Measurements from ENCODE around the gene UBA3.

UBA3 gene

DNA sequence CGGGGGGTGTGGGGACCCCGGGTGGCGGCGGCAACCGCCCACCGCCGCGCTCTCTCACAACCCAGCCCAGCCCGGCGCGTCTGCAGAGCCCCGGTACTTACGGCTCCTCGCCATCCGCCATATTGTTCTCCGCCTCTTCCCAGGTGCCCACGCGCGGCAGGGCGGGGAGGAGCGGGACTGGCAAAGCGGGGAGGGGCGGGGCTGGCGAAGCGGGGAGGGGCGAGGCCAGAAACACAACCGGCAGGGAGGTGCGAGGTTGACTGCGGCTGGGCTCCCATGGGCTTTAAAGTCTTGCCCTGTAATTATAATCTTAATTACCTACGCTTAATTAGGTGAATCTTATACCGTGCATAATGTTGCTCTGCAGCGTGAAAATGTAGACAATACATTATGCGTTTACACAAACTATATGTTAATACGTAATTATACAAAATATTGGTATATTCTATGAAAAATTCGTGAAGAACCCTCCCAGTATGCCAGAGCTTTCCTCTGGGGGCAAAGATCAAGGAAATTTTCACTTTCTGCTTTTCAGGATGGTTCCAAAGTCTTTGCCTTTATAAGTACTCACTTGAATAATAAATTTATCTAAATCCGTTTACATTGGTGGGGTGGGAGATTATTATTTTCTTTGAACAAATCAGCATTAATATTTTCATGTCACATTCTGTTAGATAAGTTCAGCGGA is at the start of gene UBA3:
Gene UBA3, minus strand, starts transcription at position 133 of the 688 bp plus-strand sequence. Its CDS starts 12 bp downstream, at position 121.
- peak within 1 kb of the TSS; percentile 77 for H3K4me3 ChIP-seq (ENCODE audit: low read depth, low read length)

DNA sequence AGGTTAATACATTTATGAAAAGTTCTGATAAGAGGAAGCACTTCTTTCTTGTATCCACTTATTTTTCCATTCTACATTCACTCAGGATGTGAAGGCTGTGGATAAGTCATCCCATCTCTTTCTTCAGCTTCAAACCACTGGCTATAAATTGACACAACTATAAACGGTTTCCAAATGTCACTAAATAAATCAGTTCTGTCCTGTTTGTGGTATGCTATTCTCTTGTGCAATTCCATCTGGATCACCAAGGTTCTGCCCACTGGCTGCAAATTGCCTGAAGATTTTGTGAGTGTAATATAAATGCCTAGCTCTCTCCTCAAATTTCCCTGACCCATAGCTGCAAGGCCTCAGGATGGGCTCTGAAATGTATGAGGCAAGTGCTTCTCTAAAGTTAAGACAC is 49.4 kb upstream of the UBA3 start:
- no peak overlapping the region for H3K4me3 ChIP-seq (ENCODE audit: low read depth, low read length)

DNA sequence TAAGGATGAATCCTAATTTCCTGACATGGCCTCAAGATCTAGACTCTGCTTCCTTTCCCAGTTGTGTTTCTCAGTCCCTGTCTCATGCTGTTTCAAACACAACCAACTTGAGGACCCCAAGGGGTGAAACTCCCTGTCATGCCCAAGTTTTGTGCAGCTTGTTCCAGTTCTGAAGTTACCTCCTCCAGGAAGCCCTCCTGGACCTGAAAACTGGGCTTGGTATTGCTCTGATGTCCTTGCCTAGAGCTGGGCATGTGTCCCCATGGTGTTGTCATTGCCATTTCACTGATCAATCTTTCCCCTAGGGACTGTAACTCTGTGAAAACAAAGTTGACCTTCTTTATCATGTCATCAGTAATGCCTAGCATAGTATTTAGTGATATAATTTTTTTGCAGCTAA is 48.3 kb upstream of the UBA3 start:
- H3K4me3 ChIP-seq (ENCODE audit: low read depth, low read length), result no peak overlapping the region

DNA sequence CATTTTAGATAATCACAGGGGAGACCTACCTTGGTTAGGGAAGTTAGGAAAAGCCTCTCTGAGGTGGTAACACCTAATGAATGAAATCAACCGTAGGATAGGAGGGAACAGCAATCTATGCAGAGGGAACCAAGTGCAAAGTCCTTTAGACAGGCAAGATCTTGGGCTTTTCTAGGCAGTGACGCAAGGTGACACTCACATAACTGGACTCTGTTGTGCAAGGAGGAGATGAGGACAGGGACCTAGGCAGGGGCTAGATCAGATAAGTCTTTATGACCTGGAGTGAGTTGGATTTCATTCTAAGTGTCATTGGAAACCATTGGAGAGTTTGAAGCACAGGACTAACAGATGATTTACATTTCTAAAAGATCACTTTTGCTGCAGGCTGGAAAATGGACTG is 46.8 kb upstream of the UBA3 start:
- no peak overlapping the region for H3K4me3 ChIP-seq (ENCODE audit: low read depth, low read length)

DNA sequence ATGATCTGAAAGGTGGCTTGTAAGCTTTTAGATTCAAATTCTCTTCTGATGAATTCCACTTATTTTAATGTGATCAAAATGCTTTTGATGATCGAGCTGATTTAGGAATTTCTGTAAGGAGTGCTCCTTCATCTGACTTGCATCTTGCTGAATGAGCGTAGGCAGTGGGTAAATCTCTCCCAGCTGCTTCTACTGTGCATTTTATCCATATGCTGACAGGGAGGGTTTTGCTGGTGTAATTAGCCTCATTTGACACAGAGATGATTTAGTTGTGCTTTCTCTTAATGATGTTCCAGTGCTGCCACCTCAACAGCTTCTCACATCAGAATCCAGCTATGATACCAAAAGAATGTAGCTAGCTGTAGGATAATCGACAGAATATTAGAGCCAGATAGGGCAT is 46.1 kb upstream of the UBA3 start:
- H3K4me3 ChIP-seq (ENCODE audit: low read depth, low read length), result no peak overlapping the region

DNA sequence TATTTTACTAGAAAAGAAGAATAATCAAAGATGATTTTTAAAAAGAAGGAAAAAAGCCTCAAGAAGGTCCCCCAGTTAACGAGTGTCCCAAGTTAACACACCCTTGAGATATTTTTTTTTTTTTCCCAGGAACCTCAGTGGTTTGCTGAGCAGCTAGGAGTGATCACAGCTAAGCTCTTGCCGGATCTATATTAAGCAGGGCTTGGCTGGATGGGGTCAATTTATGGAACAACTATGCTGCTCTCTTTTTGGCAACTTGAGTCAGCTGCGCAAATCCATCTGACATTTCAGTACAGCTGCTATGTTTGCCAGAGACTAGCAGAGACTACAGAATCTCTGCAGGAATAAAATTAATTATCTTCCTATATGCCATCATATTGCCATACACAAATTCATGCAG is 42.2 kb upstream of the UBA3 start, which contains the start of gene LMOD3:
Gene LMOD3, minus strand, starts transcription at position 193 of the 400 bp plus-strand sequence. CDS start 209 bp downstream, outside the sequence.
- H3K4me3 ChIP-seq (ENCODE audit: low read depth, low read length), result no peak within 1 kb of the TSS

DNA sequence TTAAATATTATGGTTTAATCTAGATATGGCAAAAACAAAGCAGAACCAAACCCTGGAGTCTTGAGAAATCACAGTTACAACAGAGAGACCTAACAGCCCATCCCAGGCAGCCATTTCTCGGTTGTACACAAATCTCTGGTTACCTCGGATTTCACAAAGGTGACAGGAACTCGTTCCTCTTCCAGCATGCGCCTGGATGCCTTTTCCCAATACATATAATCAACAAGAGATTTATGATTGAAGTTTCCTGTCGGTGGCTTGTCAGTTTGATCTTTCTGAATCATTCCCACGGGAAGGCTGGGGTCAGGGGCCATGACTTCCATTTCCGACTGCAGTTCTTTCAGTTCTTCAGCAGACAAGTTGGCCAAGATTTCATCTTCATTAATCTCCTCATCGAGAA is 41.8 kb upstream of the UBA3 start:
- no peak overlapping the region for H3K4me3 ChIP-seq (ENCODE audit: low read depth, low read length)

DNA sequence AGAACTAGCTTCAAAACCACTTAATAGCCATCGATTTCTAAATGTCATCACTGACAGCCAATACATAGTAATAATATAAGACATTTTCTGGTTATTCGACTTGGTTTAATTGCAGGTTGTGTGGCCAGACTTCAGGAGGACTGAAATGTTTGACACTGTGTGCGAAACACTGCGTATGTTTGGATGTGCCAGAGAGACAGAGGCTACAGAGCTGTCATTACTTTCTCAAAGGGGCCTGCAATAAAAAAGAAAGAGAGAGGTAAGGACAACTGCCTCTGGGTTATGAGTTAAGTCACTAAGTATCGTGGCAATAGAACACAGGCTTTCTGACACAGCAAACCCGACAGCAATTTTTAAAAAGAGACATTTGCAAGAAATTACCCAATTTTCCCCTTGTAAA is 41.3 kb upstream of the UBA3 start:
- no peak overlapping the region for H3K4me3 ChIP-seq (ENCODE audit: low read depth, low read length)

DNA sequence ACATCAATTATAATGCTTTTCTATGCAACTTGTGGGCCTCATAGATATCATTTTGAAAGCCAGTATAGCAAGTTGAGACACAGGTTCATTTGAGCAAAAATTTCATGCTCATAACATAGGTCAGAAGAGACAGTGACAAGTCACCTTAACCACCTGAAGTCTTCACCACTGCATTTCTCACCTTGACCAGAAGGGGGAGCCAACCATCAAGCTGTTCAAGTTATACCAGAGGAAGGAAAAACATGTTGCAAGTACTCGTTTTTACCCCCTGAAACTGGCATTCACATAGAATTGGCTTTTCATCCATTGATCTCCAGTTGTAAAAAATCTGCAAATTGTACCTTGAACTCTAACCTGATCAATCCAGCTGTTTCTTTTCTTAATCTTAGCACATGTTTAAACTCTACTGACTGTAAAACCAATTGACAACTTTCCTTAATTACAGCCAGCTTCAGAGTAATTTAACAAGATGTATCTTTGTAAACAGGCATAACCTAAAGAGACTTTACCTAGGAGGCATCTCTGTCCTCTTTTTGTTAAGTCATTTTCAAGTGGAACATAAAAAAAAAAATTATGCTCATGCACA is 40.8 kb upstream of the UBA3 start:
- no peak overlapping the region for H3K4me3 ChIP-seq (ENCODE audit: low read depth, low read length)

DNA sequence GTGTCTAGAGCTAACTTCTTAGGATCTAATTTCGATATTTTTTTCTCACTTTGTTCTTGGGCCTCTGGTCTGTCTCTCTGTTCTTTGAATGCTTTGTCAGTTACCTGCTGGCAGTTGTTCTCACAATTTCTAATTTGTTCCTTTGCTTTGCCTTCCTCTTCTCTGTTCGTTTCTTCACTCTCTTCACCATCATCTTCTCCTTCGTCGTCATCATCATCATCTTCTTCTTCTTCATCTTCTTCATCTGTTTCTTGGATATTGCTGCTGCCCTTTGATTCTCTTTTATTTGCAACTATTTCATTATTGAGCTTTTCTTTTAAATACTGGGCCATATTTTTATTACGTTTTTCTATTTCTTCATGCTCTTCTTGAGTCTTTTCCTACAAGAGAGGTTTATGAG is 39.5 kb upstream of the UBA3 start:
- no peak overlapping the region for H3K4me3 ChIP-seq (ENCODE audit: low read depth, low read length)

DNA sequence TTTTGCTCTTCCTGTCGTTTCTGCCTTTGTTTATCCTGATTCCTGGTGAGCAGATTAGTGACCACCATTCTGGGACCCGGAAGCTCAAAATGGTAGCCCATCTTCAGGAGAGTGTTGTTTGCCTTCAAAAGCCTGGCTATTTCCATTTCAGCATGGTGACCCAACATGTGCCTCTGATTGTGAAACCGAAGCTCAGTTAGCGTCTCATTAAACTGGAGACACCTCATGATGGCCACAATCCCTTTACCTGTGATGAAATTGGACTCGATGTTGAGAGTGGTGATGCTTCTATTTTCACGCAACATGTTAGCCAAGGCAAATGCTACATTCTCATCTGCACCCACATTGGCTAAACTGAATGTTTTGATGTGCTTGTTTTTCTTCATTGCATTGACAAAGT is 39.0 kb upstream of the UBA3 start:
- no peak overlapping the region for H3K4me3 ChIP-seq (ENCODE audit: low read depth, low read length)

DNA sequence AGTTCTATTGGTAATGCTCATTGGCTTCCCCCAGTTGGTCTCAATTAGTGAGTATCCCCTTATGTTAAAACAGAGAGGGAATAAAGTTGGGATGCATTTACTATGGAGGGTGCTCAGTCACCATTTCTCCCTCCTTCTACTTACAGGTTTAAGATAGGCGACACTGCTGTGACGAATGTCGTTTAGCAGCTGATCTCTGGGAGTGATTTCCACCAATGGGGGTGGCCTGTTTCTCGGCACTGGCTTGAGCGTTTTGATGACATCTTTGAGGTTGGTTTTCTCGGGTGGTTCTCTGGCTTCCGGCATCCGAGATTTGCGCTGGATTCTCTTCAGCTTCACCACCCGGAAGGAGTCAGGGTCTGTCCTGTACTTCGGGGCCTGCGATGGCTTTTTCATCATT is 38.4 kb upstream of the UBA3 start:
- no peak overlapping the region for H3K4me3 ChIP-seq (ENCODE audit: low read depth, low read length)

DNA sequence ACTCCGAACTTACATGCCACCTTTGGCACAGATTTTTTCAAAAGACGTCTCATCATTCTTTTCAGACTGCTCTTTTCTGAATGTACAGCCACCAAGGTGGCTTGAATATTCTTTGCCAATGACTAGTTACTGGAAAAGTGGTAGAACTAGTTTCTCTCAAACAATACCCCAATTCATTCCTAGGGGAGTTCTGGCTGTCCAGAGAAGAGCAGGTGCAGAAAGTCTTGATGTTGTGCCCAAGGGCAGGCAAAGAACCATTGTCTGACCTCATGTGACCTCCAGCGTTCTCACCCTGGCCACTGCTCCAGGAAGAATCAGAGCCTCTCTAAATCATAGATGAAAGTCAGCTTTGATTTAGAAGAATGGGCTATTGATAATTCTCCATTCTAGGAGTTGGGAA is 36.7 kb upstream of the UBA3 start:
- no peak overlapping the region for H3K4me3 ChIP-seq (ENCODE audit: low read depth, low read length)

DNA sequence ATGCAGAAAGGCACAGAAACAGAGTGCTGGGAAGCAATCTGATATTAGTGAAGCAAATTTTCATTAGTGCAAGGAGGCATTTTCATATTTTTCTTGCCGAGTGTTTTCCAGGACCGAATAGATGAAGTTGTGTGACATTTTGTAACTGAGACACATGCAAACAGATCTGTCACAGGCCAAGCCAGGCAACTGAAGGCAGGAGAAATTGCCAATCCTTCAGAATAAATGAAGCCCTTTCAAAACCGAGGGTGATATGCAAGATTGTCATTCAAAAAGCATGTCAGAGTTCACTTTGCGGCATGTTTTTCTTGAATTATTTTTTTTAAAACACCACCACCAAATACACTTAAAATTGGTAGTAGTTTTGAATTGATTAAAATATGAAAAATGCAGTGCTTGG is 36.0 kb upstream of the UBA3 start:
- no peak overlapping the region for H3K4me3 ChIP-seq (ENCODE audit: low read depth, low read length)

DNA sequence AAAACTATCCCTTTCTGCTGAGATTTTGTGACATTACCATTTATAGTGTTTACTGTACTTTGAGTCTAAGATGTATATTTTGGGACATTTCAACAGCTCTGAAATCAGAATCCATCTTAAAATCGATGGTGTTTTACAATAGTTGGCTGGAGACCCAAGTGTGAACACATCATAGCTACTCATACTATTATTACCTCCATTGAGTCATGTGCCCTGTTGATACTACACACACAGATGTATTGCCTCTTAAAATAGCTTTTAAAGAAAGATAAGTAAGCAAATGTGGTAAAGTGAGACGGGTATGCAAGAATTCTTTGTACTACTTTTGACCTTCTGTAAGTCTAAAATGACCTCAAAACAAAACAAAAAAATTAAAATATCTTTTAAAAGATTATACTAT is 35.6 kb upstream of the UBA3 start:
- no peak overlapping the region for H3K4me3 ChIP-seq (ENCODE audit: low read depth, low read length)

DNA sequence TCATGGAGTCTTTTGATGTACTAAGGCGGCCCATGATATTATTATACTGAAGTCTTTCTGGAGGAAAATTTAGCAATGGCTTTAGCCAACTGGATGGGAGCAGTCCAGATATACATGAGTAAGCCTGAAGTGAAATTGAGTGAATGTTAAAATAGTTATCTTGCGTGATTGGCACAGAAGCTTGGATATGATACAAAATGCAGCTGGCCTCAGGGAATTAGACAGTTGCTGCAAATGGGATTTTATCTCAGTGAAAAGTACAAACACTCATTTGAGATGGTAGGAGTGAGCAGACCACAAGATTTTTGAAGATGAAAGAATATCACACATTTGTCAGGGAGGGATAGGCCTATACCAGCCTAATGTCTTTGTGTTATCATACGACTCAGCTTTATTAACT is 33.4 kb upstream of the UBA3 start:
- no peak overlapping the region for H3K4me3 ChIP-seq (ENCODE audit: low read depth, low read length)

DNA sequence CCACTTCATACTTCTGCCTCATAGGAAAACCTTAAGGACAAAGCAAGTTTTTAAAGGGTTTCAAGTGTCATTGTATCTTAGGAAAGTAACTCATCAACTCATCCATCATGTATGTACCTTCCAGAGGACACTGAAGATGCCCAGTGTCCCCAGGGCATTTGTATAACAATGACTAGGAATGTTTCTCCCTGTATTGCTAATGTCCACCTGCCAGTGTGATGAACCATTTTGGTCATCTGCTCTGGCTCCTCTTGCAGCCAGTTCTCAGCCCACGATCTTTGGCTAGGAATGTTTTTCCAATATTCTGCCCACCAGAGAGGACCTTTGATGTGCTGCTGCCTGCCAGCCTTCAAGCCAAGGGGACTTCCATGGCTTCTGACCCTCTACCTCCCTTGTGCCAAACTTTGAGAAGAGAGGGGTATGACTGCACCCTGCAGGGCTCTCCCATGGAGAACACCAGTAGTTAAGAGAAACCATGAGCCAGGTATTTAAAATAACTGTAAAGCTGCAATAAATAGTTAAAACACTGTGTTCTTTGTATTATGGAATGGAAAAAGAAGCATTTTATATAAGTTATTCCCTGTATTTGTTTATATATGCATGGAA is 30.9 kb upstream of the UBA3 start:
- H3K4me3 ChIP-seq (ENCODE audit: low read depth, low read length), result no peak overlapping the region

DNA sequence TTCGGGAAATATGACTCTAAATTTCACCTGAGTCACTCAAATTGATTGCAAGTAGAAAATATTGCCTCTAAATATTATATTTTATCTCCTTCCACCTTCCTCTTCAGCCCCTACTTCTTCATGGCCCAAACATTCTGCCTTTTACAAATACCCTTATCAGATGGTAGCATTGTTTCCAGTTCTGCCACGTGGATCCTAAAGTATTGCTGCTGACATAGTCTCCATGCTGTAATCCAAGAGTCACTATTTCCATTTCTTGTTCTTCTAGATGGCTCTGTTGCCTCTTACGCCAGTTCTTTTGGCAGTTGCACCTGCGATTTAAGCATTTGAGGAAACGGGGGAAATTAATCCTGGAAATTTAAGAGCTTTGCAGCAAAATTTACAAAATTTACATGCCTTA is 28.6 kb upstream of the UBA3 start:
- no peak overlapping the region for H3K4me3 ChIP-seq (ENCODE audit: low read depth, low read length)

DNA sequence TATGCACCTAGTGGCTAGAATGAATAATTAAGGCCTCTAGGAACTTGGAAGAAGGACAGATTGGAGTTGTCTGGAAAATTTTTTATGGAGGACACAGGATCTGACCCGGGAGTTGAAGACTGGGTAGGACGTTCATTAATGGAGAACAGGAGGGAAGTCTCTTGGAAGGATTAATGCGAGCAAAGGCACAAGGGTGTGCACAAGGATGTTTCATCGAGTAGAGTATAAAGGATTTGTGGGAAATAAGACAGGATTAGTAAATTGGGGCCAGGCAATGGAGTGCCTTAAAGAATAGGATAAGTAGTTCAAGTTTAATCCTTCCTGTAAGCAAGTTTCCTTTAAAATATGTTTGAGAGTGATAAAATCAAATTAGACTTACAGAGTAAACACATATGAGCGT is 27.7 kb upstream of the UBA3 start:
- no peak overlapping the region for H3K4me3 ChIP-seq (ENCODE audit: low read depth, low read length)

DNA sequence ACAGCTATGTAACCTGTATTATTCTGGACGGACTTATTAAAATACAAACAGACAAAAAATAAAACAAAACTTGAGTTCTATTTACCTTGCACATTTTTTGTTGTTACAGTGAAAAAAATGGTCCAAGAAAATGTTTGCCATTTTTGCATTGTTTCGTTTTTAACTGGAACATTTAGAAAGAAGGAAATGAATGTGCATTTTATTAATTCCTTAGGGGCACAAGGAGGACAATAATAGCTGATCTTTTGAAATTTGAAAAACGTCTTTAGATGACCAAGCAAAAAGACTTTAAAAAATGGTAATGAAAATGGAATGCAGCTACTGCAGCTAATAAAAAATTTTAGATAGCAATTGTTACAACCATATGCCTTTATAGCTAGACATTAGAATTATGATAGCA is 25.2 kb upstream of the UBA3 start:
- no peak overlapping the region for H3K4me3 ChIP-seq (ENCODE audit: low read depth, low read length)

DNA sequence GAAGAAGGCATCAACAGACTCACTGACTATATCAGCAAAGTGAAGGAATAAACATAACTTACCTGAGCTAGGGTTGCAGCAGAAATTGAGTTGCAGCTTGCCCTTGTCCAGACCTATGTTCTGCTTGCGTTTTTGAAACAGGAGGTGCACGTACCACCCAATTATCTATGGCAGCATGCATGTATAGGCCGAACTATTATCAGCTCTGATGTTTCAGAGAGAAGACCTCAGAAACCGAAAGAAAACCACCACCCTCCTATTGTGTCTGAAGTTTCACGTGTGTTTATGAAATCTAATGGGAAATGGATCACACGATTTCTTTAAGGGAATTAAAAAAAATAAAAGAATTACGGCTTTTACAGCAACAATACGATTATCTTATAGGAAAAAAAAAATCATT is 24.4 kb upstream of the UBA3 start:
- H3K4me3 ChIP-seq (ENCODE audit: low read depth, low read length), result no peak overlapping the region

DNA sequence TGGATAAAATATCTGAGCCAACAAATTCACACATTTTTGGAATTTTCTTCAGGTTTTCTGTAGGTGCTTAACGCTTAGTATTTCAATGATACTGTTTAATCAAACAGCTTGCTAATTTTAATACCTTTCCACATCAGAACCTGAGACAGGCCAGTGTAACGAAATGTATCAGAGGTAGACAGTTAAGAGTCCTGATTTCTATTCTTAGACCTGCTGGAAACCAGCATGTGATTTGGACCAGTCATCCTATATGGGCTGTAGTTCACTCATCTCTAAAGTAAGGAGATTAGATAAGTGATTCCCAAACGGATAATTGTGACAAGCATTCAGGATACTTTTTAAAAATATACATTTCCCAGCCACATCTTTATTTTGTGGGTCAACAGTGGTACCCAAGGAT is 23.0 kb upstream of the UBA3 start:
- H3K4me3 ChIP-seq (ENCODE audit: low read depth, low read length), result no peak overlapping the region

DNA sequence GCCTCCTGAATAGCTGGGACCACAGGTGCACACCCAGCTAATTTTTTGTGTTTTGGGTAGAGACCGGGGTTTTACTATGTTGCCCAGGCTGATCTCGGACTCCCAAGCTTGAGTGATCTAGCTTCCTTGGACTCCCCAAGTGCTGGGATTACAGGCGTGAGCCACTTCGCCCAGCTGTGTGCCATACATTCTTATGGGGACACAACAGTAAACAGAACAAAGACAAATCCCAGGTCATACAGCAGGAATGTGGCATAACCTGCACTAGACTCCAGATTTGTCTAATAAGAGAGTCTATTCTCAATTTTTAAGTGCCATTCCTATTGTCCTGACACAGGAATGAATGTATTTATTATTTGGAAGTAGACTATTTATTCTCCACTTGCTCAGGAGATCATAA is 22.2 kb upstream of the UBA3 start:
- H3K4me3 ChIP-seq (ENCODE audit: low read depth, low read length), result no peak overlapping the region
